Stimulated activated naive B cell treated with anti-CD40 and anti-IgM and Interleukin-4, amounts not matched to agents 10 μg/mL and 1 μg/mL and 100 μg/mL, for 72 hours (primary cell): ENCODE measurements around the gene NSMCE1.

Experiments
- ATAC-seq, 2 donors: fragments of 150-1000 bp; cut with Tn5 transposase; replicated peaks; 2 replicates each; pipeline ENCODE4 v1.10.0; 2021; ENCODE audit warnings: moderate library complexity in 1 of 2
- DNase-seq: peaks from one replicate; pipeline ENCODE4 v3.0.0; 2021
- H3K27ac Mint-ChIP-seq: one replicate; pipeline ENCODE4 v1.8.0; 2022; ENCODE audit warnings: mild to moderate bottlenecking, mixed read lengths
- H3K27me3 Mint-ChIP-seq, 2 donors: one replicate each; pipeline ENCODE4 v1.8.0; 2022; ENCODE audit warnings: mixed read lengths in 2 of 2
- H3K36me3 Mint-ChIP-seq, 2 donors: one replicate each; pipeline ENCODE4 v1.8.0; 2022; ENCODE audit warnings: mixed read lengths in 2 of 2, mild to moderate bottlenecking in 1 of 2
- H3K4me1 Mint-ChIP-seq, 2 donors: one replicate each; pipeline ENCODE4 v1.8.0; 2022; ENCODE audit warnings: mixed read lengths in 2 of 2, mild to moderate bottlenecking in 1 of 2
- H3K4me3 Mint-ChIP-seq, 2 donors: one replicate each; pipeline ENCODE4 v1.8.0; 2022; ENCODE audit warnings: mild to moderate bottlenecking in 2 of 2, mixed read lengths in 2 of 2, moderate library complexity in 1 of 2
- H3K9me3 Mint-ChIP-seq, 2 donors: one replicate each; pipeline ENCODE4 v1.8.0; 2022; ENCODE audit warnings: mixed read lengths in 2 of 2, mild to moderate bottlenecking in 1 of 2

Gene NSMCE1

DNA sequence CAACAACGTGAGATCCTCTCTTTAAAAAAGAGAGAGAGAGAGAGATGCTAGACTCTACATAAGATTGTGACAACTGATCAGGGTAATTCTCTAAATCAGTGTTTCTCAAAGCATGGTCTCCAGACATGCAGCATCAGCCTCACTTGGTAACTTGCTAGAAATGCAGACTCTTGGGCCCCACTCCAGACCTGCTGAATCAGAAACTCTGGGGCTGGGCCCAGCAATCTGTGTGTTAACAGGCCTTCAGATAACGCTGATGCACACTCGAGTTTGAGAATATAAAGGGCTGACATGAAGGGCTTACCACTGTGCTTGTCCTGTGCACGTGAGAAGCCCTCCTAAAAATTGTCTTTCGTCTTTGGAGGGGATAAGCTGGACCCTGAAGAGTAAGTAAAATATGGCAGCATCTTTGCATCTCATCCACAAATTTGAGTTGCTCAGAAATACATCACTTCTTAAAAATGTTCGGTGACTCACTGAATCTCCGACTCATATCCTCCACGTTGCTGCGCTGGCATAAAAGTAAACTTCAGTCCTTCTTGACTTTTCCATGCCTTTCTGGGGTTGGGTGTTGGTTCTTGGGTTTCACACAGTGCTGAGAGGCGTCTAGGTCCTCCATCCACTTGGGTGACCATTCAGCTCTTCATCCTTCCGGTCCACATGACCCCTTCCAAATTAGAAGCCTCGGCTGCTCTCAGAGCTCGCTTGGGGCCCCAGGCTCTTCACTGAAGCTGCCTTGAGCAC is 91.4 kb downstream of the NSMCE1 start:
- DNase-seq (no peak), ATAC-seq (no peak)
- Mint-ChIP-seq H3K27ac (peak overlapping the region; percentile 16), H3K4me1 (peaks cover 32 to 62% of the 10 kb centered on the region in 2 donors), H3K9me3 (no peaks in the 10 kb centered on the region), H3K4me3 (no peak overlapping the region), H3K36me3 (no peaks in the 10 kb centered on the region), H3K27me3 (no peaks in the 10 kb centered on the region)

GRCh38 chr16:27175888-27176287 is 92.7 kb downstream of the NSMCE1 start:
- no peak for DNase-seq
- peaks cover 35 to 71% of the 10 kb centered on the region in 2 donors for H3K4me1 Mint-ChIP-seq
- H3K27me3 Mint-ChIP-seq = no peaks in the 10 kb centered on the region

More at GRCh38 chr16:27175888-27176287, 92.7 kb downstream of the NSMCE1 start:
- Mint-ChIP-seq H3K36me3 (peaks cover 0 to 4% of the 10 kb centered on the region in 2 donors), H3K27ac (no peak overlapping the region), H3K4me3 (no peak overlapping the region), H3K9me3 (peaks cover 0 to 4% of the 10 kb centered on the region in 2 donors)
- no peak for ATAC-seq
